GM18858 (cell line): ENCODE data around the gene WDFY2.
"Not testable (repeated sequence)": the region's sequence is repeated elsewhere in the genome, so short reads cannot be mapped to it uniquely, and the experiment has no call there.

Experiments used
- ATAC-seq: cut with Tn5 transposase; IDR thresholded peaks from one replicate; pipeline ENCODE4 v1.9.1; 2021; ENCODE audit not compliant: unreplicated experiment

The WDFY2 gene

GRCh38 chr13:51628059-51628852 lies 44.0 kb downstream of the WDFY2 start:
- no peak for ATAC-seq

GRCh38 chr13:51629491-51630287 lies 45.4 kb downstream of the WDFY2 start:
- ATAC-seq, result no peak

GRCh38 chr13:51630288-51630615 lies 46.0 kb downstream of the WDFY2 start:
- no peak for ATAC-seq

DNA sequence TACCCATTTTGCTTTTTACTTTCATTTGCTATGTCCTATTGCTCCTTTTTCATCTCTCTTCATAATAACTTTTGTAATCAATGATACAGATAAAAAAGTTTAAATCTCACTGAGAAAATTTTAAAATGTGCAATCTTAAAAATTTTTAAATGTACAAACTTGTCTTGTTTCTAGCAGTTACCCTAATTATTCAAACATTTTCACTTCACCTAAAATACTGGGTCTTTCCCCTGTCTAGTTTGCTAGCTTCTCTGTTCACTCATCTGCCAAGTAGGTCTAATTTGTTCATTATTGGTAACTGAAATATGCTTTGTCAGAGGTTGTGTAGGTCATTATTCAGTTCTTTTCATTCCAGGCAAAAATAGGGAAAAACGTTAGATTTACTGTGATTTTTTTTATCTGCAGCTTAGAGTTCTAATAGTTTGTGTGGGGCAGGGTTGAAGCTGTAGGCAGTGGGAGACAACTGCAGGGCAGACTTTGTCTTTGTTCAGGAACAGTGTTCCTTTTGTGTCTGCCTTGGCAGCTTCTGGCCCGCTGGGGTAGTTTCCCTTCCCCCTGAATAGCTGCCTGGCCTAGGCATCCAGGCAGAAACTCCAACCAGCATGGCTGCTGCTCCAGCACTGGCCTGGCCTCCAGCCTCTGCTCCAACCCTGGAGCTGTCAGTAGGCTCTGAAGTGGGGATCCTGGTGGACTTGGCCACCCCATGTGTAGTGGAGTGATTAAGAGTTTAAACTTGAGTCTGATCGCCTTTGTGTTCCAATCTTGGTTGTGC lies 48.5 kb downstream of the WDFY2 start:
- no peak for ATAC-seq

GRCh38 chr13:51635137-51635878 lies 51.0 kb downstream of the WDFY2 start:
- ATAC-seq, result no peak

GRCh38 chr13:51636349-51636890 lies 52.2 kb downstream of the WDFY2 start:
- ATAC-seq, result no peak

DNA sequence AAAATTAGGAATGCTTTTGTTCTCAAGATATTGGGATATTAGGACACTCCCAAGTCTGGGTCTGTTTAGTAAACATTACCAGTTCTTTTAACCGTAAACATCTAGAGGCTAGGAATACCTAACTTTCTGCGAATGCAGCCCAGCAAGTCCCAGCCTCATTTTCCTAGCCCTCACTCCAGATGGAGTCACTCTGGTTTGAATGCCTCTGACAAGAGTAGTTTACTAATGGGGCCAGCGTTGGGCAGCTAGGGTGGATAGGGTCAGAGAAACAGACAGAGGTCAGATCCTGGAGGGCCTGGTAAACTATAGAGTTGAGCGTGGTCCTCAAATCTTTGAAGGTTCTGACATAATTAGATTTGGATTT lies 53.6 kb downstream of the WDFY2 start:
- no peak for ATAC-seq

DNA sequence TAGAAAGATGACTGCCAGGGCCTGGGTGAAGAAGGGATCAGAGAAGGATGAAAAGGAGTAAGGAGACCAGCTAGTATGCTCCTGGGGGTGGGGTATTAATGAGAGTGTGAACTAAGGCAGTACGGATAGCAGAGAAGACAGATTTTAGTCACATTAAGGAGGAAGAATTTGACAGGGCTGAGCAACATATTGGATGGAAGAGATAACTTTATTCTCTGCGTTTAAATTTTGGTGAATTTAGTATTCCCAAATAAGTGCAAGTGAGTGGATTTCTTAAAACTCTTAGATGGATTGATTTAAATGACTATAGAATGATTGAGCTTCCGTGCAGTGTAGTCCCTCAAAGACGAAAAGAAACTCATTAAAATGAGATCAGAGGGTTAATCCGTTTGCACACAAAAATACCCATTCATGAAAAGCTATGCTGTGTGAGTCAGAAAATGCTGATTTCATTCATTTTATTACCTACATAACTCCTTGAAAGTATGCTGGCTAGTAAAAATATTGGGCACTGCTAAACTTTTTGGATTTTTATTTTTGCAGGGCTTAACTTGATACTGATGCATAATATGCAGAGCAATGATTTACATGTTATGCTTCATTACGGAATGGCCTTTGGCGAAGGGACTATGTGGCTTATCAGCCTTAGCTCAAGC lies 54.1 kb downstream of the WDFY2 start:
- ATAC-seq, result no peak

DNA sequence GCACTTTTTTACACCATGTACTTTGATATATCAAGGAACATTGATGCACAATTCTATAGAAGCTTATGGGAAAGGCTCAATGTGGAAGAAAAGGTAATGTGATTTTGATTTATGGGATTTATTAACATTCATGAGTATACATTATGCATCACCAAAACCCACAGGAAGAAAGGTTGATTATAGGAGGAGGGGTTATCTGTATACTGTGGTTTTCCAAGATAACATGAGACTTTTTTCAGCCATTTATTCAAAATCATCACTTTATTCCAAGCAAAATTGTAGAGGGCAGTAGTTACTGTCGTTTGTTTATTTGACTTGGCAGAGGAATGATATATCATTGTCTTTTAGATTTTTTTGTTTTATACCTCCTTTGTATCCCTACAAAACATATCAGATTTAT lies 54.9 kb downstream of the WDFY2 start:
- no peak for ATAC-seq

- not testable (repeated sequence) for ATAC-seq
These were observed 56.4 kb downstream of the WDFY2 start for GRCh38 chr13:51640696-51641095.

- ATAC-seq, result no peak
These were observed 59.0 kb downstream of the WDFY2 start for GRCh38 chr13:51643105-51643881.

- no peak for ATAC-seq
These were observed 59.6 kb downstream of the WDFY2 start for GRCh38 chr13:51643882-51644281.

- ATAC-seq, result no peak
These were observed 60.4 kb downstream of the WDFY2 start for GRCh38 chr13:51644654-51645053.

DNA sequence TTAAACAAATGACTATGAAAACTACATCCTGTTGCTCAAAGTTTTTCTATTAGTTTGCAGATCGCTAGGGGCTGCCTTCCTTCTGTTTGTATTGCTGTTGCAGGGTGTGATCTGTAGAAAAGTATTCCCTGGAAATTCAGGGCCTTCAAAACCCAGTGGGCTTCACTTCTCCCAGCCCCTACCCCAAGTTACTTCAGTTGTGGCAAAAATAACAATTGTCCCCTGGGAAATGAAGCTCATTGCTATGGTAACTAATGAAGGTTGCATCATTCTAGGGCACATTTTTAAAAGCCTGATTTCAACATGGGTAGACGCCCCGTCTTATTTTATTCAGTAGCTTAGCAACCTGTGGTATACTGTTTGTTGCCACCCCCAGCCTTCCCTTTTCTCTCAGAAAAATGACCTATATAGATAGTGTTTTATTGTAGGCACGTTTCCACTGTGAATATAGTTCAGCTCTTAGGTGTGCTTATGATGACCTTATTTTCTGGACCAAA lies 60.9 kb downstream of the WDFY2 start:
- ATAC-seq, result no peak

GRCh38 chr13:51645761-51646670 lies 61.8 kb downstream of the WDFY2 start:
- no peak for ATAC-seq

DNA sequence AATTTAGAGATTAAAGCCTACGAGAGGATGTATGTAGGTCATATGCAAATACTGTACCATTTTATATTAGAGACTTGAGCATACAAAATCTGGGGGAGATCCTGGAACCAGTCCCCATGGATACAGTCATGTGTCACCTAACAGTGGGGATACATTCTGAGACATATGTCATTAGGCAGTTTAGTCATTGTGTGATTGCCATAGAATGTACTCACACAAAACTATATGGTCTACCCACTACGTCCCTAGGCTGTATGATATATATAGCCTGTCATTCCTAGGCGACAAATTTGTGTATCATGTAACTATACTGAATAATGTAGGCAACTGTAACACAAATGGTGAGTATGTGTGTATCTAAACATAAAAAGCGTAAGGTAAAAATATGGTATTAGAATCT lies 62.8 kb downstream of the WDFY2 start:
- ATAC-seq, result no peak

DNA sequence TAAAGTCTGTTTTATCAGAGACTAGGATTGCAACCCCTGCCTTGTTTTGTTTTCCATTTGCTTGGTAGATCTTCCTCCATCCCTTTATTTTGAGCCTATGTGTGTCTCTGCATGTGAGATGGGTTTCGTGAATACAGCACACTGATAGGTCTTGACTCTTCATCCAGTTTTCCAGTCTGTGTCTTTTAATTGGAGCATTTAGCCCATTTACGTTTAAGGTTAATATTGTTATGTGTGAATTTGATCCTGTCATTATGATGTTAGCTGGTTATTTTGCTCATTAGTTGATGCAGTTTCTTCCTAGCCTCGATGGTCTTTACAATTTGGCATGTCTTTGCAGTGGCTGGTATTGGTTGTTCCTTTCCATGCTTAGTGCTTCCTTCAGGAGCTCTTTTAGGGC lies 67.9 kb downstream of the WDFY2 start:
- not testable (repeated sequence) for ATAC-seq
